PC-9 (cell line): Measurements from ENCODE around the gene ECM2.

Experiments used
- CTCF ChIP-seq: fragments of 200-600 bp; sonication (generic); conservative IDR thresholded peaks from 2 replicates; pipeline ENCODE4 v1.6.1; 2017; ENCODE audit warnings: mixed run types, antibody characterized with exemption, mild to moderate bottlenecking, moderate library complexity
- EZH2 ChIP-seq: fragments of 200-600 bp; sonication (generic); IDR thresholded peaks from 2 replicates; pipeline ENCODE4 v1.8.0; 2017; ENCODE audit warnings: antibody characterized with exemption, low read depth

GRCh38 chr9:92467041-92467440 is 68.7 kb downstream of the ECM2 start:
- TF ChIP-seq CTCF (no peak), EZH2 (no peak)
